Loucy (cell line): ENCODE data around the gene NHLRC4.

Experiments used
- H2AFZ ChIP-seq: fragments of 200-600 bp; sonication (generic); 2 replicates; pipeline ENCODE4 v1.6.0; 2016; ENCODE audit warnings: antibody characterized with exemption, mild to moderate bottlenecking, low read length, moderate library complexity
- H3F3A ChIP-seq: fragments of 200-600 bp; 2 replicates; pipeline ENCODE4 v1.6.0; 2016; ENCODE audit warnings: antibody characterized with exemption, low read depth, mild to moderate bottlenecking
- H3K27me3 ChIP-seq: fragments of 200-600 bp; sonication (generic); 2 replicates; pipeline ENCODE4 v1.6.1; 2014; ENCODE audit warnings: low read length, mild to moderate bottlenecking; ENCODE audit not compliant: insufficient read depth, poor library complexity, severe bottlenecking
- H3K36me3 ChIP-seq: fragments of 200-600 bp; sonication (generic); 2 replicates; pipeline ENCODE4 v1.6.1; 2016; ENCODE audit warnings: low read length; ENCODE audit not compliant: insufficient read depth
- H3K4me1 ChIP-seq: fragments of 200-600 bp; sonication (generic); 2 replicates; pipeline ENCODE4 v1.5.1; 2014; ENCODE audit warnings: low read length, mild to moderate bottlenecking; ENCODE audit not compliant: insufficient read depth, poor library complexity, severe bottlenecking
- H3K4me2 ChIP-seq: fragments of 200-600 bp; sonication (generic); 2 replicates; pipeline ENCODE4 v1.6.0; 2014; ENCODE audit warnings: antibody characterized with exemption, low read length, low read depth, mild to moderate bottlenecking; ENCODE audit not compliant: poor library complexity, severe bottlenecking
- H3K4me3 ChIP-seq: fragments of 200-600 bp; sonication (generic); 2 replicates; pipeline ENCODE4 v1.5.1; 2014; ENCODE audit warnings: low read length, mild to moderate bottlenecking, mixed read lengths; ENCODE audit not compliant: poor library complexity, severe bottlenecking
- H3K79me2 ChIP-seq: fragments of 200-600 bp; sonication (generic); 2 replicates; pipeline ENCODE4 v1.6.1; 2014; ENCODE audit warnings: low read length; ENCODE audit not compliant: insufficient read depth
- H3K9ac ChIP-seq: fragments of 200-600 bp; sonication (generic); 2 replicates; pipeline ENCODE4 v1.6.0; 2014; ENCODE audit warnings: mild to moderate bottlenecking, low read depth, low read length, moderate library complexity; ENCODE audit not compliant: poor library complexity, severe bottlenecking
- H3K9me2 ChIP-seq: fragments of 200-600 bp; sonication (generic); replicated peaks from 2 replicates; pipeline ENCODE4 v1.6.1; 2016; ENCODE audit warnings: low read depth, low read length, mixed read lengths
- H3K9me3 ChIP-seq: fragments of 200-600 bp; sonication (generic); 2 replicates; pipeline ENCODE4 v1.6.1; 2014; ENCODE audit warnings: mild to moderate bottlenecking, antibody characterized with exemption, low read length, low read depth; ENCODE audit not compliant: insufficient read depth
- H4K20me1 ChIP-seq: fragments of 200-600 bp; sonication (generic); 2 replicates; pipeline ENCODE4 v1.6.0; 2014; ENCODE audit warnings: antibody characterized with exemption, low read length, mild to moderate bottlenecking; ENCODE audit not compliant: insufficient read depth, poor library complexity, severe bottlenecking
- CTCF ChIP-seq: fragments of 200-600 bp; sonication (generic); conservative IDR thresholded peaks from 2 replicates; pipeline ENCODE4 v1.5.1; 2014; ENCODE audit warnings: mild to moderate bottlenecking, antibody characterized with exemption, low read length
- EZH2phosphoT487 ChIP-seq: fragments of 200-600 bp; IDR thresholded peaks from 2 replicates; pipeline ENCODE4 v1.6.1; 2018; ENCODE audit warnings: antibody characterized with exemption, mild to moderate bottlenecking, moderate library complexity, borderline replicate concordance

NHLRC4 gene

GRCh38 chr16:588889-589657 lies 22.3 kb downstream of the NHLRC4 start:
- no peaks in the 10 kb centered on the region for H3K36me3 ChIP-seq
- peak overlapping the region; percentile 75 for H3K4me2 ChIP-seq
- H3F3A ChIP-seq: no peaks in the 10 kb centered on the region
- peaks cover 46% of the 10 kb centered on the region; the same call in 1 of the 2 replicates for H3K79me2 ChIP-seq
- H3K9ac ChIP-seq: peak overlapping the region; percentile 85
- peak overlapping the region; percentile 83 for H3K4me3 ChIP-seq
- H3K9me2 ChIP-seq: no peaks in the 10 kb centered on the region
- peaks cover 25% of the 10 kb centered on the region for H3K4me1 ChIP-seq
- peaks cover 6% of the 10 kb centered on the region for H4K20me1 ChIP-seq
- no peaks in the 10 kb centered on the region for H3K27me3 ChIP-seq
- peak overlapping the region; percentile 78 for H2AFZ ChIP-seq
- no peaks in the 10 kb centered on the region for H3K9me3 ChIP-seq
- TF ChIP-seq EZH2phosphoT487: no peak
- no peak for TF ChIP-seq CTCF

GRCh38 chr16:589658-590187 lies 22.9 kb downstream of the NHLRC4 start, which contains the start of gene RAB40C:
TSS of gene RAB40C (plus strand) at chr16:590066. CDS start at chr16:590292, 226 bp downstream.
- H3K27me3 ChIP-seq: no peaks in the 10 kb centered on the region
- H3K4me3 ChIP-seq: peak within 1 kb of the TSS; percentile 83
- no peaks in the 10 kb centered on the region for H3K36me3 ChIP-seq
- peaks cover 6% of the 10 kb centered on the region for H4K20me1 ChIP-seq
- peak within 1 kb of the TSS; percentile 85 for H3K4me2 ChIP-seq
- no peaks in the 10 kb centered on the region for H3K9me3 ChIP-seq
- peaks cover 25% of the 10 kb centered on the region for H3K4me1 ChIP-seq
- TF ChIP-seq CTCF: no peak
- H3K79me2 ChIP-seq: peaks cover 53% of the 10 kb centered on the region; the same call in 1 of the 2 replicates
- H3F3A ChIP-seq: no peaks in the 10 kb centered on the region
- H2AFZ ChIP-seq: peak within 1 kb of the TSS; percentile 78
- H3K9ac ChIP-seq: peak within 1 kb of the TSS; percentile 85
- H3K9me2 ChIP-seq: no peaks in the 10 kb centered on the region

GRCh38 chr16:590188-590814 lies 23.5 kb downstream of the NHLRC4 start:
- TF ChIP-seq EZH2phosphoT487: no peak
- TF ChIP-seq CTCF: no peak
- H3F3A ChIP-seq: no peaks in the 10 kb centered on the region
- peak overlapping the region; percentile 85 for H3K4me2 ChIP-seq
- H3K27me3 ChIP-seq: no peaks in the 10 kb centered on the region
- no peaks in the 10 kb centered on the region for H3K9me2 ChIP-seq
- H3K4me1 ChIP-seq: peaks cover 25% of the 10 kb centered on the region
- H4K20me1 ChIP-seq: peaks cover 6% of the 10 kb centered on the region
- no peak overlapping the region for H2AFZ ChIP-seq
- H3K79me2 ChIP-seq: peaks cover 59% of the 10 kb centered on the region; the same call in 1 of the 2 replicates
- peak overlapping the region; percentile 82 for H3K9ac ChIP-seq
- H3K9me3 ChIP-seq: no peaks in the 10 kb centered on the region
- H3K4me3 ChIP-seq: peak overlapping the region; percentile 78
- no peaks in the 10 kb centered on the region for H3K36me3 ChIP-seq
